A673 (cell line): ENCODE data around the gene PRDM16.

Source experiments
- CTCF ChIP-seq: fragments of 300-800, 200-600 bp; sonication (generic); conservative IDR thresholded peaks from 2 replicates; pipeline ENCODE4 v1.5.1; 2017; ENCODE audit warnings: low read depth, mild to moderate bottlenecking, antibody characterized with exemption, low read length, moderate library complexity, mixed read lengths
- EZH2 ChIP-seq: fragments of 200-600 bp; sonication (generic); IDR thresholded peaks from 2 replicates; pipeline ENCODE4 v1.6.1; 2017; ENCODE audit warnings: borderline replicate concordance, low read depth, mild to moderate bottlenecking, mixed read lengths, antibody characterized with exemption, low read length; ENCODE audit not compliant: poor library complexity, severe bottlenecking

DNA sequence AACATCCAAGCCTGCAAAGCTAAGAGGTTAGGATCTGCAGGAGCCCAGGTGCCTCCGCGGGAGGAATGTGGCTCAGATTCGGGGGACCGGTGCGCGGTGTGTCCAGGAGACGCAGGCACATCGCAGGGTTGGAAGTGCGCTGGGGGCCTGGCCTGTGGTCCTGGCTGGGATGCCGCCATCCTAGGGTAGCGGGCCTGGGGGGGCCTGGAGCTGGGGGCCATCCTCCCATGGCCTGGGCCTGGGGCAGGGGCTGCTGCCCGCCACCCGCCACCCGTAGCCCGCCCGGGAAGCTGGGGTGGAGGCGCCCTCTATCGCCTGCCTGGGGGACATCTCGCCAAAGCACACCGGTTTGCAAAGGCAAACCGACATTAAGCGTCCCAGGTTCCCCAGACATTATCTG, 214.8 kb downstream of the PRDM16 start:
- TF ChIP-seq CTCF (peak; percentile 76), EZH2 (no peak)
